Astrocyte (in vitro differentiated cells and primary cell): ENCODE data around the gene TMIGD2.

ENCODE experiments used
- CTCF ChIP-seq: IDR thresholded peaks from 2 replicates; pipeline ENCODE4 v1.5.1; 2011; ENCODE audit warnings: low read depth, mild to moderate bottlenecking, inconsistent platforms, low read length, moderate library complexity; ENCODE audit not compliant: insufficient read depth
- EZH2 ChIP-seq: IDR thresholded peaks from 2 replicates; pipeline ENCODE4 v1.6.1; 2012; ENCODE audit warnings: mild to moderate bottlenecking, low read length, inconsistent platforms; ENCODE audit not compliant: insufficient read depth

- TF ChIP-seq CTCF (no peak), EZH2 (no peak)
These were observed 24.2 kb downstream of the TMIGD2 start for GRCh38 chr19:4278010-4278409.
